ENCODE measurements around the gene SLC7A6.
"Not testable (repeated sequence)": the region's sequence is repeated elsewhere in the genome, so short reads cannot be mapped to it uniquely, and the experiment has no call there.

SLC7A6 gene

DNA sequence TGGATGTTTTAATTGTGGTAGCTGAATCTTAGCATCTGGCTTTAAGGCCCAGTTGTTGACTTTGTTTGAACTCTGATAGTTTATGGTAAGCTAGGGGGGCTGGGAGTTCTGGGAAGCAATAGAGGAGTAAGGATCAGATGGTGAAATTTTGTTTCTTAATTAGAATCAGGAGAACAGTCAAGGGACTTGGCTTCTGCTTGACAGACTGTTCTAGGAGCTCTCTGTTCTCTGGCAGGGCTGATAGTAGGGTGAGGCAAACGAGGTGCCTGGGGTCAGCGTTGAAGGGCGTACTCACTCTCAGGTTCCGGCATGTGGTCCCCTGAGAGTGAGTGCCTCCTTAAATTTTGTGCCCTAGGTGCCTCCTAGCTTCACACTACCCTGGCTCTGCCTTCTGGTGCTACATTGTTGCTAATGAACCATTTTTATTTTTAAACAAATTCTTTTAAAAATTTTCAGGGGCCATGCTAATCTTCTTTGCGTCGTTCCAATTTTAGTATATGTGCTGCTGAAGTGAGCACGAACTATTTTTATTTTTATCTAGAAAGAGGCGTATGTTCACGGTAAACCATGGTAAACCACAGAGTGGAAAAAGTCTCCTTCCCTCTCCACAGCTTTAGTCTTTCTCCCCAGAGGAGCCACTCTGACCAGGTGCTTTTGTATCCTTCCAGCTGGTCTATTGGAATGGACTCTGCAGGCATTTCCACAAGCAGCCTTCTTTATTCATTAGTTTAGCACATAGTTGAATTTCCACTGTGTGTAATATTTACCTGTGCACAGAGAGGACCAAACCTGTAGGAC lies 19.7 kb downstream of the SLC7A6 start:
- DNase-seq (ENCODE audit: low spot score) = no peak

DNA sequence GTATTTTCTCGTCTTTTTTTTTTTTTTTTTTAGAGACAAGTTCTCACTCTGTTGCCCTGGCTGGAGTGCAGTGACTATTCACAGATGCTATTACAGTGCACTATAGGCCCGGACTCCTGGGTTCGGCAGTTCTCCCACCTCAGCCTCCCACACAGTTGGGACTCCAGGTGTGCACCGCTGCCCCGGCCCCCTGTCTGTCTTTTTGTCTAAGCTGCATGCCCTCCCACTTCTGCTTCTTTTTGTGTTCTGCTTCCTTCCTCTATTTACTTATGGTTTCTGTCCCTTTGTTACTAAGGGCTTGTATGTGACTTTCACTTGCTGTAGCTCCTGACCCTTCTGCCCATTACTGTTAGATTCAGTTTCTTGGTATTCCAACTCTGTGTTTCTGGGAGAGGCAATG lies 20.5 kb downstream of the SLC7A6 start:
- no peak for DNase-seq (ENCODE audit: low spot score)

DNA sequence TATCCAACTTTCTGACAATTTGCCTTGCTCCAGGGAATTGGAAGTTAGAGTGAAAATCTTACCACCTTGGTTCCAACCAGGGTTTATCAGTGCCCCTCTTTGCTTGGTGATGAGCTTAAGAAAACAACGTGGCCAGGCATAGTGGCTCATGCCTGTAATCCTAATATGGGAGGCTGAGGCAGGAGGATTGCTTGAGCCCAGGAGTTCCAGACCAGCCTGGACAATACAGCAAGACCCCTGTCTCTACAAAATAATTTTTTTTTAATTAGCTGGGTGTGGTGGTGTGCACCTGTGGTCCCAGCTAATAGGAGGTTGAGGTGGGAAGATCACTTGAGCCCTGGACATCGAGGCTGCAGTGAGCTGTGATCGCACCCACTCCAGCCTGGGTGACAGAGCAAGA lies 21.4 kb downstream of the SLC7A6 start:
- DNase-seq (ENCODE audit: low spot score) = no peak

DNA sequence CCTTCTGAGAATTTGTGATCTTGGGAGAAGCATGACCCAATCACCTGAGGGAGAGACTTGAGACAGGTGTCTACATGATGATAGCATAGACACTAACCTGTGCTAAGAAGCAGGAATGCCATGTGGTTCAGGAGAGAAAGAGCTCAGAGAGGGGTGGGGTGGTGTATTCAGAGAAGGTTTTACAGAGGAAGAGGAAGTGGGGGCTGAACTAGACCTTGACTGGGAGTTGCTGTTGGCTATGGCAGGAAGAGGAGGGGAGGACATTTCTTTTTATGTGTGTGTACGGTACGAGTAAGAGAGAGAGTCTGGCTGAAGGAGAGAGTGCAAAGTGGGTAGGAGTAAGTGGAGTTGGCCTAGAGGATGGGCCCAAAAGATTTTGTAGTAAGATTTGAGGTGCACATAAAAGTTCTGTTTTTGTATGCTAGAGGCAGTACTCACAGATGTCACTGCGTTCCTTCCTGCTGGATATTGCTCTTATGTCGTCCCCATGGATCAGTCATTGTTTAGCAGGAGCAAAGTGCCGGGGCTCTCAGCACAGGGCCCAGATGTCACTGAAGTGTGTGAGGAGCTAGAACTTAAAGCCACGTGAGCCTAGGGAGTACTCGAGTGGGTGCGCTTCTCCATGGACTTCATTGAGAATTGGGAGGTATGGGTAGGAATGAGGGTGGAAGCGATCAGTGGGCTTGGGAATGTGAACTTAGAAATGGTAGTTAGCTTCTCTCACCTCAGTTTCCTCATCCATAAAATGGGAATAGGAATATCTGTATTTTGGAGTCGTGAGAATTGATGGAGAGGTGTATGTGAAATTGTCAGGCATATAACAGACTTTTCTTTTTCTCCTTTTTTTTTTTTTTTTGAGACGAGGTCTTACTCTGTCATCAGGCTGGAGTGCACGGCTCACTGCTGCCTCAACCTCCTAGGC lies 22.1 kb downstream of the SLC7A6 start:
- DNase-seq (ENCODE audit: low spot score) = no peak

DNA sequence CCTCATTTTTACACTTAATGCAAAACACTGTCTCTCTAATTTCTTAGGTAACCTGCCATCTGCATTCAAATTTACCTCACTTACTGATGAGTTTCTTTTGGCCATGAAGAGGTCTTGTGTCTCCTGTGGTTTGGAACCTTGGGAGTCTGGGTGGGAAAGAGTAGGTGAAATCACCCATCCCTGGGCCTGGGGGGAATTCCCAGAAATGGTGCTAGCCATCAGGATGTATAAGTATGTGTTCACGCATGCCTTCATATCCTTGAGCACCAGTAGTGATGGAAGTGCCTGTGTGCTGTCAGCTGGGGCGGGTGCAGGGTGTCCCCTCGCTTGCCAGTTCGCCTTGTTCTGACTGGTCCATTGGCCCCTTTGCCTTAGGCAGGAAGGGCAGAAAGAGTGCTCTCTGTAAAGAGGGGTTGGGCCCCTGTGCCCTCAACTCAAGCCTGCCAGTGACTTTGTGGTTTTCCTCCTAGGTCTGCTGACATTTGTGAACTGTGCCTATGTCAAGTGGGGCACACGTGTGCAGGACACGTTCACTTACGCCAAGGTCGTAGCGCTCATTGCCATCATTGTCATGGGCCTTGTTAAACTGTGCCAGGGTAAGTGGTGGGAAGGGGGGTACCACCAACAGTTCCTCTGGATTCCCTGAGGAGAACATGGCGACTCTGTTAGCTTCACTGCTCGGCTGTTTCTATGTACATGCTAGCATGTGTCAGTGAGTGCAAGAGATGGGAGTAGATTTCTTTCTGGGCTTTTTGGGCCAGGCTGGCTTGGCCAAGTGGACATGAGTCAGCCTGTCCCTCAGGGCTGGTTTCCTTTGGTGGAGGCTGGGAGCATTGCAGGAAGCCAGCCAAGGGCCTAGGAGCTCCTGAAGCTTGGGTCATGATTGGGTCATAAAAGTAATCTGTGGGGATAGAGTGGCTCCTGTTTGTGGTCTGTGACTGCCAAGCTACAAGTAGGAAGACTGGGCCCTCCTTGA lies 23.2 kb downstream of the SLC7A6 start:
- no peak for DNase-seq (ENCODE audit: low spot score)

DNA sequence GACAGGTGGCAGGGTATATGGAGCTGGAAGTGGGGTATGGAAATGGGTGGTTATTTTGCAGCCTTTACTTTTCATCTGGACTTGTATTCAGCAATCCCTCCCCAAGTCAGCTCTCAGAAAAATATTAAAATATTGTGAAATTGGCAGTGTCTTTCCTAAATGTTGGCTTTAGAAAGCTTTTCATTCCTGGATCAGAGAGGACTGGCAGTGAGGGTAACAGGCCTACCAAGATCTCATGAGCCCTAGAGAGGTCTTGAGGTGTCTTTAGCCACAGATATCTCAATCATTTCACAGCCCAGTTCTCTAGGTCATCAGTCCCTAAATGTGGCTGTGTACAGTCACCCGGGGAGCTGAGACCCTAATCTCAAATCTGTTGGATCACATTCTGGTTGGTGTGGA lies 23.9 kb downstream of the SLC7A6 start:
- DNase-seq (ENCODE audit: low spot score) = no peak

DNA sequence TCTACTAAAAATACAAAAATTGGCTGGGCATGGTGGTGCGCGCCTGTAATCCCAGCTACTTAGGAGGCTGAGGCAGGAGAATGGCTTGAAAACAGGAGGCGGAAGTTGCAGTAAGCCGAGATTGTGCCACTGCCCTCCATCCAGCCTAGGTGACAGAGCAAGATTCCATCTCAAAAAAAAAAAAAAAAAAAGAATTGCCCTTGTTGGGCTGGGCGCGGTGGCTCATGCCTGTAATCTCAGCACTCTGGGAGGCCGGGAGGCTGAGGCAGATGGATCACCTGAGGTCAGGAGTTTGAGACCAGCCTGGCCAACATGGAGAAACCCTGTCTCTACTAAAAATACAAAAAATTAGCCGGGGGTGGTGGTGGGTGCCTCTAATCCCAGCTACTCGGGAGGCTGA lies 24.5 kb downstream of the SLC7A6 start:
- DNase-seq (ENCODE audit: low spot score) = not testable (repeated sequence)

DNA sequence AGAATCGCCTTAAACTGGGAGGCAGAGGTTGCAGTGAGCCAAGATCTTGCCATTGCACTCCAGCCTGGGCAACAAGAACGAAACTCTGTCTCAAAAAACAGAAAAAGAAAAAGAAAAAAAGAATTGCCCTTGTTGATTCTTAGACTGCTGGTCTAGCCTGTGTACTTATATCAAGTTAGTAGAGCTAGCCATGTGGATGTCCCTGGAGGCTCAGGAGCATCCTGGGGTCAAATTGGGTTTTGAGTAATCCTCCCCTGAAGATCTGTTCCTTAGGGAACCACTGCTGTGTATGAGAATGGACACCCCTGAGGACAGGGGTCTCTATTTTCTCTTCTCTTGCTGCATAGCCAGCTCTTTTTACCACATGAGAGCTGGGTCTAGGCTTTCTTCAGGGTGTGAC lies 24.9 kb downstream of the SLC7A6 start:
- DNase-seq (ENCODE audit: low spot score) = no peak

DNA sequence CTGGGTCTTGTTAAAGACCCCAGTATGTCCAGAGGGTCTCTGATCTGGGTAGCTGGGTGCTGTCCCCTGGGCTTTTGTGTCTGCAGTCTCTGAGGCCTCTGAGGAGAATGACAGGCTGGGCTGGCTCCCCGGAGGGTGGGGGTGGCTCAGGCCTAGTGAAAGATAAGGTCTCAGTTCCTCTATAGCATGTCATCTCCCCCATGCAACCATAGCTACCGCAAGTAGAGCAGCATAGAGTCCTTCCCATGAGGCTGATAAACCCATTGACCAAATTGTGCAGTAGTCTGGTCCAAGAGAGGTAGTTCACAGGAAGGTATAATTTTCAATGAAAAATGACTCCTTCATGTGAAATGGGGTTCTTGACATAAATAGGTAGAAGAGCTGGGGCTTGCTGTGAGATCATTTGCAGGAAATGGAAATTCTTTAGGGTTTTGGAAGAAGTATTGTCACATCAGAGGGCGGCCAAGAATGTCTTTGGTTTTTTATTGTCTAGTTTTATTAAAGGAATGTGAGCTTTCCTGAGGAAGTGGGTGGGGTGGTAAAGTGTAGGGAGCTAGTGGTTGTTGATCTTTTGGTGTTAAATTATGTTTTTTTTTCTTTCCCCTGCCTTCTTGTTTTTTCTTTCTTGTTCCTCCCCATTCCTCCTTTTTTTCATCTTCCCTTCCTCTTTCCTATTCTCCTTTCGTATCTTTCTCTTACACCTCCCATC lies 25.4 kb downstream of the SLC7A6 start:
- DNase-seq (ENCODE audit: low spot score) = no peak

DNA sequence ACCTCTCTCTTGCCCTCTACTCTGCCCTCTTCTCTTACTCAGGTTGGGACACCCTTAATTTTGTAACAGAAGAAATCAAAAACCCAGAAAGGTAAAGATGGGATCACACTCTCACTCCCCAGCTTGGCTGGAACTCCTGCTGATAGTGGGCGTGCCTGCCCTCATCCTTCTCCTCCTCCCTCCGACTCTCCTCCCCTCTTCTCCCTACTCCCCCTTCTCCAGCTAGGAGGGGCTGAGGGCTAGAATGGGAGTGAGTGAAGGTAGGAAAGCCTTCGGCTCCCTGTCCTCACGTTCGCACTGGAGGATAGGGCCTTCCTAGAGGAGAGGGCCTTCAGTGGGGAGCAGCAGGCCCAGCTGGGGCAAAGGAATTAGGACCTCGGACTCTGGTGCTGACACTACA lies 26.1 kb downstream of the SLC7A6 start:
- DNase-seq (ENCODE audit: low spot score) = no peak

DNA sequence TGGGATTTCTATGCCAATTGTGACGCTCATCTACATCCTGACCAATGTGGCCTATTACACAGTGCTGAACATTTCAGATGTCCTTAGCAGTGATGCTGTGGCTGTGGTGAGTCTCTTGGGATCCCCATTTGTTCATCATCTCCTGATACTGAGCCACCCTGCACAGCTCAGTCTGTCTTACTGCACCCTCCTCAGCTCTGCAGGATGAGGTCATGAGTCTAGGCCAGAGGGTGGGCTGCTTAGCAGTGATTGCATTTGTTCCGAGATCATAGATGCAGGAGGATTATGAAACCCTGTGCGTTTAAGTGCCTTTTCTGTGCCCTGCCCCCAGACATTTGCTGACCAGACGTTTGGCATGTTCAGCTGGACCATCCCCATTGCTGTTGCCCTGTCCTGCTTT lies 26.9 kb downstream of the SLC7A6 start:
- no peak for DNase-seq (ENCODE audit: low spot score)

DNA sequence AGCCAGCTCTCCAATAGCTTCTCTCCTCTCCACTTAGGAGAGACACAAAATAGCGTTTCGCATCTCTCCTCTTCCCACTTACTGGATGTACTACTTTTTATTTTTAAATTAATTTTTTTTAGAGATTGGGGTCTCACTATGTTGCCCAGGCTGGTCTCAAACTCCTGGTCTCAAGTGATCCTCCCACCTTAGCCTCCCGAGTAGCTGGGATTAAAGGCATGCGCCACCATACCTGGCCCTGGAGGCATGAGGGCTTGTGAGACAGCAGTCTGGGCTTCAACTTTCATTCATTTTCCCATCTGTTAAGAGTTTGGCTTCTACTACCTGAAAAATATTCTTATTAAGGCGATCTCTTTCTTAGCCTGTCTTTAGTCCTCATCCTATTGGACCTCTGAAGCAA lies 28.1 kb downstream of the SLC7A6 start:
- no peak for DNase-seq (ENCODE audit: low spot score)

DNA sequence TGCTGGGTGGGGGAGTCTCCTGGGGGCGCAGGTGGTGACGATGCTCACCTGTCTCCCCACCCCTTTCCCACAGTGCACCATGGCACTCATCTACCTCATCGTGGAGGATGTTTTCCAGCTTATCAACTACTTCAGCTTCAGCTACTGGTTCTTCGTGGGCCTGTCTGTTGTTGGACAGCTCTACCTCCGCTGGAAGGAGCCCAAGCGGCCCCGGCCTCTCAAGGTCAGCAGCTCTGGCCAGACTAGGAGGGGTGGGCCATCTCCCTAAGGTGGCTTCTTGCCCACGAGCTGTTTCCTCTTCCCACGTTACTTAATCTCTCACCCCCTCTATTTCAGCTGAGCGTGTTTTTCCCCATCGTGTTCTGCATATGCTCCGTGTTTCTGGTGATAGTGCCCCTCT lies 32.0 kb downstream of the SLC7A6 start:
- no peak for DNase-seq (ENCODE audit: low spot score)

DNA sequence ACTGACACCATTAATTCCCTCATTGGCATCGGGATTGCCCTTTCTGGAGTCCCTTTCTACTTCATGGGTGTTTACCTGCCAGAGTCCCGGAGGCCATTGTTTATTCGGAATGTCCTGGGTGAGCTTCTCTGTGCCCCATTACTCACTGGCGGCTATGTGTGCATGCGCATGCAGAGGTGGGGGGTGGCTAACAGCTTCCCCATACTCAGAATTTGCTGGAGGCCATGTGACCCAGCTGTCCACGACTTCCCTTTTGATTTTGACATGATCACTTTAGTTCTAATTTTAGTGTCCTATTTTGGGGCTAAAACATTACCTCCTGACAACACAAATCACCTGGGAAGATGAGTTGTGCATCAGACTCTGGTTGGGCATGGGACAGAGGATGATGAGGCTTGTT lies 32.4 kb downstream of the SLC7A6 start:
- DNase-seq (ENCODE audit: low spot score) = no peak

DNA sequence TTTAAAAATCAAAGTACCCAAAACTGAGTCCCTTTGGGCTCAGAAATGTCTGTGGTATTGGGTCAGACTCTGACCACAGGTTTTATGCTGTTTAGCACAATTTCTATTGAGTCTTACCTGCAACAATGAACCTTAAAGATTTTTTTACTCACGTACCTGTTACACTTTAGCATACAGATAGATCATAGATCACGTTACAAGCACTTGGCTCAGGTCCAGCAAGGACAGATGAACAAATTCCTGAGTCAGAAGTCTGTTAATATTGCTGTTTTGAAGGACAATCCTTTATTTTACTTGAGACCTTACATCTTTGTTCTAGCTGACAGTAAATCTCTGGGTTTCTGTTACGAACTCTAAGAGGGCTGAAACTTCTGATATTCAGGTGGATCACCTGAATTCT lies 33.6 kb downstream of the SLC7A6 start:
- DNase-seq (ENCODE audit: low spot score) = no peak

DNA sequence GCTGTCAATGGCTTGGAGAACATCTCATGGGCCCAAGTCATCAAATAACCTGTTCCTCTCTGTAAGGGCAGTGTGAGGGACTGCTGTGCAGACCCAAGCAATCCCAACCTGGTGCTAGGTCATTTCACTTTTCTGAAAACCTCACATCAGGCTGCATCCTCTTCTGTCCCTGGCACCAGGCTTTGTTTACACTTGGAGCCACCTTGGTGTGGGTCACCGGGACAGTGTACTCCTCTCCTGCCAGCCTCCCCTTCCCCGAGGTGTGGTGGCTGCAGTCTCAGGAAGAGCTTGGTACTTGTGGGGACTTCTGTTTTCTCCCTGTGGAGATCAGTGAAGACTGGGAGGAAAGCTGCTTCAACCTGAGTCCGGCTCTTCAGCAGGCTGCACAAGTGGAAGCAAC lies 34.0 kb downstream of the SLC7A6 start:
- DNase-seq (ENCODE audit: low spot score) = no peak

DNA sequence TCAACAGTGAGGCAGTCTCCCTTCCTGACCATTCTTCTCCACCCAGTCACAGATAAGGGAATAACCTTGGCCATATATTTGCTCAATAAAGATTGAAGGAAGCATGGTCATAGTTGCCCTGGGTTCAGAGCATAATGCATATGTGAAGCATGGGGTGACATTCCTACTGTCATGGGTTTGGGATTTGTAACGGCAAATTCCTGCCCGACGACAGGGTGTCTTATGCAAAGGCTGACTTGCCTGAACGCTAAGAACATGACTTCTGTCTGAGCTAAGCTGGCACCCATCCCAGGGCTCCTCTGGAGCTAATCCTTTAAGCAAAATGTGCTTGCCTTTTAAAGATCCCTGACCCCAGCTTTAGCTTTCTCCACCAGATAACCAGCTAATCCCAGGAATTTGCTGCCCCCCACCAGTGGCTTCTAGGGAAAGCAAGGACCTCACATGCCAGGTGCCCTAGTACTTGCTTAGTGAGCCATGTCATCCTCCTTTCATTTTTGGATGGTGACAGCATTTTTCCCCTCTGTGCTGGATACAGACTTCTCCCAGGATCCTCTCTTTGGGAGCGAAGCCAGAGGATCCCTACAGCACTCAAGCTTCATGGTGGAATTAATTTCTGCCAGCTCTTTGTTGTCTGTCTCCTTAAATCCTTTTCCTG lies 34.7 kb downstream of the SLC7A6 start:
- peak; percentile 56 for DNase-seq (ENCODE audit: low spot score)

DNA sequence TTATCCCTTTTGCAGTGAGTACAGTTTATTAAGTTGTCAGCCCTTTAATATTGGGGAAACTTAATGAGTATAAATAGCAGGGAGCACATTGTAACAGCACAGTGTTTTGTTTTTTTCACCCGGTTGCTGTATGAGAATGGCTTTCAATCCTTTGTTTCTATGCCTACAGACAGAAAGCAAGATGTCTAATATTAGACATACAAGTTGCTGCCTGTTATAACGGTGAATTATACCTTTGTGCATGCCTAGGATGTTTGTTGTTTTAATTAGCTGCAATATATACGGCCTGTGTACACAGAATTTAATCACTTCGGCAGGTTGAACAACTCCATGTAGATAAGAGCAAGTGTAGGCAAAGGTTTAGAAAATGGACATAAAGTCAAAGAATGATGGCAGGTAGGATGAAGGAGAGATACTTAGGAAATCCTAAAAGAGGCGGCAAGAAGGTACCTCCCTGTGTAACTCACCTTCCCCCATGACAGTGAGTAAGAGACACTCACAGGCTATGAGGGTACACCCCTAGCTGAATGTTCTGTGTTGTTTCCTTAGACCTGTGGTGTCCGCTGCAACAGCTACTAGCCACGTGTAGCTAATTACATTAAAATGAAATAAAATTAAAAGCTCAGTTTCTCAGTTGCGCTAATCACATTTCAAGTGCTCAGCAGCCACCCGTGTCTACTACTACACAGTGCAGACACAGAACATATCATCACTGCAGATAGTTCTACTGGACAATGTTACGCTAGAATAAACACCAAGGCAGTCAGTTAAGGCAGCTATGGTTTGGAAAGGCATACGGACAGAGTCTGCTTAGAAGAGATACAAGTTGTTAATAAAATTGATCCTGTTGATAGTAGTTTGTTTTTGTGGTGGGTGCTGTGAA lies 35.5 kb downstream of the SLC7A6 start:
- no peak for DNase-seq (ENCODE audit: low spot score)

DNA sequence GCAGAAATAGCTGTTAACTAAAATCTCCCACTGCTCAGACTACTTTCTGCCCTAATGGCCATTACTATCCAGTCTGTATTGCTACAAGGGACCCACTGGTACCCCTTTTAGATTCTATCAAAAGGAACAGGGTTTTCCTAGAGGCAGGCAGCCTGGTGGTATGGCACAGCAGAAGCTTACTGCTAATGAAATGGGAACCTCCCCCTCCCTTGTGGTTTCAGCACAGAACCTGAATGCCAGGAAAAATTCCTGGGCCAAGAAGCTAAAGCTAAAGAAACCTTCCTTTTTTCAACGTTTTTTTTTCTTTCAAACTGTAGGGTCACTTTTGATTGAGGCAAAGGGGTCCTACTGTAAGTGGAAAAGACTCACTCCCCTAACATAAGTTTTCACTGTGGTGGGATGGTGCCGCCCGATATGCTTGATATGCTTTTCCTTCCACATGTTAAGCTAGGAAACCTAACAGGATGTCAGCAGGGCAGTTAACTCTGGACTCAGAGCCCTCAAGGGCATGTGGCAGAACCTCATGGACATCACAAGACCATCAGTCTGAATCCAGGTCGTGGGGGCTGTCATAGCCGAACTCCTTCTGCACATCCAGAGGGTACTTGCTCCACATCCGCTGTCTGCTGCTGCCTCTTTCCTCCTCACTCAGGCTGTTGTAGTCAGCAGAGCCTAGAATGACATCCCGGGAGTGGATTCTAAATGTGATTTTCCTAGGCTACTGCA lies 36.6 kb downstream of the SLC7A6 start:
- no peak for DNase-seq (ENCODE audit: low spot score)
